ENCODE results near the gene RGMB.
"Not testable (repeated sequence)": the region's sequence is repeated elsewhere in the genome, so short reads cannot be mapped to it uniquely, and the experiment has no call there.

Gene RGMB, protein sequence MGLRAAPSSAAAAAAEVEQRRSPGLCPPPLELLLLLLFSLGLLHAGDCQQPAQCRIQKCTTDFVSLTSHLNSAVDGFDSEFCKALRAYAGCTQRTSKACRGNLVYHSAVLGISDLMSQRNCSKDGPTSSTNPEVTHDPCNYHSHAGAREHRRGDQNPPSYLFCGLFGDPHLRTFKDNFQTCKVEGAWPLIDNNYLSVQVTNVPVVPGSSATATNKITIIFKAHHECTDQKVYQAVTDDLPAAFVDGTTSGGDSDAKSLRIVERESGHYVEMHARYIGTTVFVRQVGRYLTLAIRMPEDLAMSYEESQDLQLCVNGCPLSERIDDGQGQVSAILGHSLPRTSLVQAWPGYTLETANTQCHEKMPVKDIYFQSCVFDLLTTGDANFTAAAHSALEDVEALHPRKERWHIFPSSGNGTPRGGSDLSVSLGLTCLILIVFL

DNA sequence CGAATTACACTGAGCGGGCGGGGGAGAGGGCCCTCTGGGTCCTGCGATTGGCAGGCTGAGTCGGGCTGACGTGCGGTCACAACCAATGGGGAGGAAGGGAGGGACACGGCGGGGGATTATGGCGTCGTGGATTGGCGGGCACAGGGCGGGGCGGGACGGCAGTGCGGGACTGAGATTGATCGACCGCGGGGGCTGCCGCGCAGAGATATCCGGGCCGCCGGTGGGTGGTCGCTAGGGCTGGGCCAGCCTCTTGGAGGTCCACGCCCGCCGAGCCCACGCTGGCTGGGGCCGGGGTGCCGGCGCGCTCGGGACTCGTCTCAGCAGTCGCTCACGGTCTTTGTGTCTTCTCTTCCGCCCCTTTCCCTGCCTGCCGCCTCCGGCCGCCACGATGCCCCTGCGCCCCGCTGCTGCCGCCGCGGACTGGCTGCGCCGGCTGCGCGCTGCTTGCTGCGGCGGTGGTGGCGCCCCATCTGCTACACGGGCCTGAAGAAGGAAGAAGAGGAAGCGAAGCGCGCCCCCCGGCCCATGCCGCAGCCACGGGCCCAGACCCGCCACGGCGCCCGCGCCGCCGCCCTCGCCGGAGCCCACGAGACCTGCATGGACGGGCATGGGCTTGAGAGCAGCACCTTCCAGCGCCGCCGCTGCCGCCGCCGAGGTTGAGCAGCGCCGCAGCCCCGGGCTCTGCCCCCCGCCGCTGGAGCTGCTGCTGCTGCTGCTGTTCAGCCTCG lies at the start of gene RGMB:
Gene RGMB (plus strand): TSS at position 200 of the 728 bp plus-strand sequence. CDS start 408 bp downstream, at position 608.
- peak; percentile 91 for DNase-seq

DNA sequence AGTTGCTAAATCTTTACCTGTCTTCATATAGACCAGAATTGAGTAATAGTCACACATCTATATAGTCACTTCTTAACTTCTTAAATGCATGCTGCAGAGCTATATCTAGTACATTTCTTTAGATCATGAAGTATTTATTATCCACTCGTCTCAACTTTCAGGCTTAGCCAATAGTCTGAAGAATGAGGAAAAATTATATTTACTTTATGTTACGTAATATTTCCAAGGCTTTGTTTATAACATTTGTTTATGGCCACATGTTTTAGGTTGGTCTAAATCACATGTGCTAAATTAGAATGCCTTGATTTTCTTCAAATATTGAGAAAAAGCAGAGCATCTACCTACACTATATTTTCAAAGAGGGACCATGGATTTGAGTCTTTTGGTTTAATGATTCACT lies 47.2 kb upstream of the RGMB start:
- no peak for DNase-seq

GRCh38 chr5:98727686-98728085 lies 45.8 kb upstream of the RGMB start:
- DNase-seq: no peak

GRCh38 chr5:98734646-98735045 lies 38.8 kb upstream of the RGMB start:
- no peak for DNase-seq

- no peak for DNase-seq
Measured at GRCh38 chr5:98735806-98736507, 37.5 kb upstream of the RGMB start.

GRCh38 chr5:98736753-98737152 lies 36.7 kb upstream of the RGMB start:
- DNase-seq: no peak

DNA sequence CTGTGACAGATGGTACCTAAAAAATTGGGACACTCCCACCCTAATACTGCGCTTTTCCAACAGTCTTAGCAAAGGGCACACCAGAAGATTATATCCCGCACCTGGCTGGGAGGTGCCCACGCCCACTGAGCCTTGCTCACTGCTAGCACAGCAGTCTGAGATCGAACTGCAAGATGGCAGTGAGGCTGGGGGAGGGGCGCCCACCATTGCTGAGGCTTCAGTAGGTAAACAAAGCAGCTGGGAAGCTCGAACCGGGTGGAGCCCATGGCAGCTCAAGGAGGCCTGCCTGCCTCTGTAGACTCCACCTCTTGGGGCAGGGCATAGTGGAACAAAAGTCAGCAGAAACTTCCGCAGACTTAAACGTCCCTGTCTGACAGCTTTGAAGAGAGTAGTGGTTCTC lies 36.0 kb upstream of the RGMB start:
- not testable (repeated sequence) for DNase-seq

DNA sequence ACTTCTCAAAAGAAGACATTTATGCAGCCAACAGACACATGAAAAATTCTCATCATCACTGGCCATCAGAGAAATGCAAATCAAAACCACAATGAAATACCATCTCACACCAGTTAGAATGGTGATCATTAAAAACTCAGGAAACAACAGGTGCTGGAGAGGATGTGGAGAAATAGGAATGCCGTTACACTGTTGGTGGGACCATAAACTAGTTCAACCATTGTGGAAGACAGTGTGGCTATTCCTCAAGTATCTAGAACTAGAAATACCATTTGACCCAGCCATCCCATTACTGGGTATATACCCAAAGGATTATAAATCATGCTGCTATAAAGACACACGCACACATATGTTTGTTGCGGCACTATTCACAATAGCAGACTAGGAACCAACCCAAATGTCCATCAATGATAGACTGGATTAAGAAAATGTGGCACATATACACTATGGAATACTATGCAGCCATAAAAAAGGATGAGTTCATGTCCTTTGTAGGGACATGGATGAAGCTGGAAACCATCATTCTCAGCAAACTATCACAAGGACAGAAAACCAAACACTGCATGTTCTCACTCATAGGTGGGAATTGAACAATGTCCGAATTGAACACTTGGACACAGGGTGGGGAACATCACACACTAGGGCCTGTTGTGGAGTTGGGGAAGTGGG lies 34.8 kb upstream of the RGMB start:
- not testable (repeated sequence) for DNase-seq

- no peak for DNase-seq
Measured at GRCh38 chr5:98741926-98742325, 31.5 kb upstream of the RGMB start.

- DNase-seq: no peak
Measured at GRCh38 chr5:98742396-98743073, 30.9 kb upstream of the RGMB start.

GRCh38 chr5:98748259-98748658 lies 25.2 kb upstream of the RGMB start:
- DNase-seq: not testable (repeated sequence)

GRCh38 chr5:98749046-98749445 lies 24.4 kb upstream of the RGMB start:
- no peak for DNase-seq

GRCh38 chr5:98750693-98751092 lies 22.8 kb upstream of the RGMB start:
- DNase-seq: no peak

GRCh38 chr5:98752331-98752730 lies 21.1 kb upstream of the RGMB start:
- not testable (repeated sequence) for DNase-seq

GRCh38 chr5:98752801-98753200 lies 20.7 kb upstream of the RGMB start:
- not testable (repeated sequence) for DNase-seq

DNA sequence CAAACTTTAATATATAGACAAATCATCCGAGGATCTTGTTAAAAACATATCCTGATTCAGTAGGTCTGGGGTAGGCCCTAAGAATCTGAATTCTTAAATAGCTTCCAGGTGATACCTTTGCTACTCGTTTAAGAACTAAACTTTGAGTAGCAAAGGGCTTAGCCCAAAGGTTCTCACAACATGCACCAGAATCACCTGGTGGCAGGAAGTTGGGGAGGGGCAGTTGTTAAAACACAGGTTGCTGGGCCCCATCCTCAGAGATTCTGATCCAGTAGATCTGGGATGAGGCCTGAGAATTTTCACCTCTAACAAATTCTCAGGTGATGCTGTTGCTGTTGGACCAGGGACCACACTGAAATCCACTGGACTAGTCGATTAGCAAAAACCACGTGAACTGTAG lies 20.0 kb upstream of the RGMB start:
- no peak for DNase-seq

GRCh38 chr5:98755406-98755805 lies 18.1 kb upstream of the RGMB start:
- no peak for DNase-seq

DNA sequence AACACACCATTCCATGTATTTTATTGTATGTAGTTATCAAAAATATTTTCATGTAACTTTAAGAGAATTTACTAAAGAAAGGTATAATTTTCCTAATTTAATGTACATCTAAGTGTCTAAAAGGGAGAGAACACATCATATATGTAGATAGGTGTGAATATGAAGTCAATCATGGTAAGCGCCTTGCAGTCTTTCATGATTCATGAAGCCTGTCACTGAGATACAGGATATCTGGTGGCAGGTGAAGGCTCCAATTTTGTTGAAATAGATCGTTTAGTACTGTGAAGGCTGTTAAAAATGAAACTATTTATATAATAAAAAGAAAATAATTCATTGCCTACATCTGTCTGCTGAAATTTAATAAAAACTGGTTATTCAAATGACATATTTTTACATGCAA lies 15.5 kb upstream of the RGMB start:
- DNase-seq: no peak

- DNase-seq: no peak
Measured at GRCh38 chr5:98763001-98763630, 10.3 kb upstream of the RGMB start.

DNA sequence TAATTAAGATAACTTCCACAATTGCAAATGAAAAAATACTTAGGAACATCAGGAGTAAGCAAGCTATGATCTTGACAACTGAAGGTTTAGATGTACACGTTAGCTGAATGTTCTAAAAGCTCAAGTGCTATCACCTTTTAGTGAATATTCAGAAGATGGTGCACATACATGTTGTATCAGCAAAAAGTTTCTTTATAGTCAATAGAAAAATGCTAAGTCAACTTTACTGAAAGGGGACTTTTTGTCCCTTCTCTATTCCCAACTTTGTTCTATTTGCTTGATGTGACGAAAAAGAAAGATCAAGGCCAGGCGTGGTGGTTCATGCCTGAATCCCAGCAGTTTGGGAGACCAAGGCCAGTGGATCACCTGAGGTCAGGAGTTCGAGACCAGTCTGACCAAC lies 7.6 kb upstream of the RGMB start:
- DNase-seq: no peak

GRCh38 chr5:98767581-98767980 lies 5.9 kb upstream of the RGMB start:
- no peak for DNase-seq

Measured in CD4-positive, alpha-beta T cell treated with Interleukin-10 for 1 hour (primary cell).